HG02884 (cell line): ENCODE results near the gene SLC1A3.

Source experiments
- ATAC-seq: cut with Tn5 transposase; IDR thresholded peaks from one replicate; pipeline ENCODE4 v1.9.1; 2021; ENCODE audit warnings: mild to moderate bottlenecking, moderate library complexity; ENCODE audit not compliant: unreplicated experiment

SLC1A3 gene

GRCh38 chr5:36654564-36654963, 48.2 kb downstream of the SLC1A3 start:
- ATAC-seq, result no peak

- no peak for ATAC-seq
Measured at GRCh38 chr5:36655161-36655560, 48.8 kb downstream of the SLC1A3 start.

GRCh38 chr5:36656556-36656955, 50.1 kb downstream of the SLC1A3 start:
- no peak for ATAC-seq

- ATAC-seq, result no peak
Measured at GRCh38 chr5:36657563-36657995, 51.2 kb downstream of the SLC1A3 start.

GRCh38 chr5:36658038-36658756, 51.8 kb downstream of the SLC1A3 start:
- ATAC-seq, result no peak

- ATAC-seq, result no peak
Measured at GRCh38 chr5:36659411-36659810, 53.0 kb downstream of the SLC1A3 start.

GRCh38 chr5:36660397-36661049, 54.1 kb downstream of the SLC1A3 start:
- ATAC-seq, result no peak

- ATAC-seq, result no peak
Measured at GRCh38 chr5:36661456-36662220, 55.2 kb downstream of the SLC1A3 start.

GRCh38 chr5:36662291-36662851, 56.0 kb downstream of the SLC1A3 start:
- ATAC-seq, result no peak

GRCh38 chr5:36664766-36665165, 58.4 kb downstream of the SLC1A3 start:
- no peak for ATAC-seq

GRCh38 chr5:36665628-36666027, 59.2 kb downstream of the SLC1A3 start:
- no peak for ATAC-seq

- ATAC-seq, result no peak
Measured at GRCh38 chr5:36666274-36666673, 59.9 kb downstream of the SLC1A3 start.

GRCh38 chr5:36666986-36667385, 60.6 kb downstream of the SLC1A3 start:
- ATAC-seq, result no peak

GRCh38 chr5:36667824-36668223, 61.4 kb downstream of the SLC1A3 start:
- ATAC-seq, result no peak

- ATAC-seq, result no peak
Measured at GRCh38 chr5:36669015-36669651, 62.7 kb downstream of the SLC1A3 start.

- ATAC-seq, result no peak
Measured at GRCh38 chr5:36670548-36670947, 64.1 kb downstream of the SLC1A3 start.

- ATAC-seq, result no peak
Measured at GRCh38 chr5:36675282-36675681, 68.9 kb downstream of the SLC1A3 start.

- no peak for ATAC-seq
Measured at GRCh38 chr5:36679221-36679989, 73.0 kb downstream of the SLC1A3 start.

GRCh38 chr5:36680066-36680465, 73.7 kb downstream of the SLC1A3 start:
- no peak for ATAC-seq

- no peak for ATAC-seq
Measured at GRCh38 chr5:36681711-36682110, 75.3 kb downstream of the SLC1A3 start.
